ENCODE data around the gene YIPF3.
"Not testable (repeated sequence)": the region's sequence is repeated elsewhere in the genome, so short reads cannot be mapped to it uniquely, and the experiment has no call there.

Gene YIPF3

GRCh38 chr6:43516697-43517504 lies at the start of gene YIPF3, which contains the start of gene POLR1C:
TSS of gene YIPF3 (minus strand) at chr6:43516926. CDS start at chr6:43516807, 119 bp downstream.
TSS of gene POLR1C (plus strand) at chr6:43517089. CDS start at chr6:43517110, 21 bp downstream.
- no peak for DNase-seq

- DNase-seq: no peak
Measured at GRCh38 chr6:43559328-43559727, 42.6 kb upstream of the YIPF3 start.

GRCh38 chr6:43557620-43558019 lies 40.9 kb upstream of the YIPF3 start:
- DNase-seq: not testable (repeated sequence)

- no peak for DNase-seq
Measured at GRCh38 chr6:43547222-43547621, 30.5 kb upstream of the YIPF3 start.

- DNase-seq: no peak
Measured at GRCh38 chr6:43544461-43544860, 27.7 kb upstream of the YIPF3 start.

- no peak for DNase-seq
Measured at GRCh38 chr6:43541774-43542471, 25.2 kb upstream of the YIPF3 start.

GRCh38 chr6:43540507-43540906 lies 23.8 kb upstream of the YIPF3 start:
- DNase-seq: no peak

GRCh38 chr6:43539409-43539808 lies 22.7 kb upstream of the YIPF3 start:
- DNase-seq: not testable (repeated sequence)

GRCh38 chr6:43538986-43539385 lies 22.3 kb upstream of the YIPF3 start:
- not testable (repeated sequence) for DNase-seq

- no peak for DNase-seq
Measured at GRCh38 chr6:43532201-43532600, 15.5 kb upstream of the YIPF3 start.

- DNase-seq: no peak
Measured at GRCh38 chr6:43524483-43524961, 7.8 kb upstream of the YIPF3 start.

- DNase-seq: no peak
Measured at GRCh38 chr6:43523284-43523683, 6.6 kb upstream of the YIPF3 start.

- DNase-seq: no peak
Measured at GRCh38 chr6:43522547-43523261, 6.0 kb upstream of the YIPF3 start.

- DNase-seq: no peak
Measured at GRCh38 chr6:43521836-43522235, 5.1 kb upstream of the YIPF3 start.

- no peak for DNase-seq
Measured at GRCh38 chr6:43520097-43520496, 3.4 kb upstream of the YIPF3 start.

- no peak for DNase-seq
Measured at GRCh38 chr6:43517505-43518357, 1.0 kb upstream of the YIPF3 start.

GRCh38 chr6:43516367-43516696 lies 394 bp downstream of the YIPF3 start:
- DNase-seq: no peak

GRCh38 chr6:43515808-43516207 lies 918 bp downstream of the YIPF3 start:
- no peak for DNase-seq

- no peak for DNase-seq
Measured at GRCh38 chr6:43511824-43512415, 4.8 kb downstream of the YIPF3 start.

- no peak for DNase-seq
Measured at GRCh38 chr6:43510827-43511163, 5.9 kb downstream of the YIPF3 start.

- no peak for DNase-seq
Measured at GRCh38 chr6:43509984-43510826, 6.5 kb downstream of the YIPF3 start, which contains the start of gene LRRC73. TSS of gene LRRC73 (minus strand) at chr6:43510346. CDS start at chr6:43509785, 561 bp downstream.

Measured in cortex of kidney (tissue), 1 donor.